Measurements from ENCODE around the gene CBX4.

DNA sequence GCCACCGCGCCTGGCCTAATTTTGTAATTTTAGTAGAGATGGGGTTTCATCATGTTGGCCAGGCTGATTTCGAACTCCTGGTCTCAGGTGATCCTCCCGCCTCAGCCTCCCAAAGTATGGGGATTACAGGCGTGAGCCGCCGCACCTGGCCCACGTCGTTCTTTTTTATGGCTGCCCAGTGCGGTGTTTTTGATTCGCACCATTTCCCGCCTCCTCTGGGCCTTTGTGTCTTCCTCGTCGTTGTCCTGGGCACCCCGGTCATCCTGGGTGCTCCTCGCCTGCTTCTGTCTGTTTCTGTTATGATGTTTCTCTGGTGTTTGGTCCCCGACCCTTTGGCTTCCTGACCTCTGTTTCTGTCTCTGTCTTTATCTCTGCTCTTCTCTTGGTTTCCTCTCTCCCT is 15.0 kb downstream of the CBX4 start:
- TF ChIP-seq POLR2AphosphoS5 (IDR thresholded peaks at IDR 0.05; ENCODE audit: low read depth) (no peak), EZH2 (IDR thresholded peaks at IDR 0.05; ENCODE audit: low read depth, unreplicated experiment) (no peak), EZH2phosphoT487 (IDR thresholded peaks at IDR 0.05; ENCODE audit: unreplicated experiment) (no peak), JUNB (IDR thresholded peaks at IDR 0.05; ENCODE audit: unreplicated experiment) (no peak), NANOG (IDR thresholded peaks at IDR 0.05; ENCODE audit: borderline replicate concordance) (no peak), ZNF331 (CRISPR knock-in tag; IDR thresholded peaks at IDR 0.05; ENCODE audit: low read depth) (no peak), CREB1 (CRISPR knock-in tag; IDR thresholded peaks at IDR 0.05; ENCODE audit: low read depth) (no peak)
- TF ChIP-seq, protein P1, sequence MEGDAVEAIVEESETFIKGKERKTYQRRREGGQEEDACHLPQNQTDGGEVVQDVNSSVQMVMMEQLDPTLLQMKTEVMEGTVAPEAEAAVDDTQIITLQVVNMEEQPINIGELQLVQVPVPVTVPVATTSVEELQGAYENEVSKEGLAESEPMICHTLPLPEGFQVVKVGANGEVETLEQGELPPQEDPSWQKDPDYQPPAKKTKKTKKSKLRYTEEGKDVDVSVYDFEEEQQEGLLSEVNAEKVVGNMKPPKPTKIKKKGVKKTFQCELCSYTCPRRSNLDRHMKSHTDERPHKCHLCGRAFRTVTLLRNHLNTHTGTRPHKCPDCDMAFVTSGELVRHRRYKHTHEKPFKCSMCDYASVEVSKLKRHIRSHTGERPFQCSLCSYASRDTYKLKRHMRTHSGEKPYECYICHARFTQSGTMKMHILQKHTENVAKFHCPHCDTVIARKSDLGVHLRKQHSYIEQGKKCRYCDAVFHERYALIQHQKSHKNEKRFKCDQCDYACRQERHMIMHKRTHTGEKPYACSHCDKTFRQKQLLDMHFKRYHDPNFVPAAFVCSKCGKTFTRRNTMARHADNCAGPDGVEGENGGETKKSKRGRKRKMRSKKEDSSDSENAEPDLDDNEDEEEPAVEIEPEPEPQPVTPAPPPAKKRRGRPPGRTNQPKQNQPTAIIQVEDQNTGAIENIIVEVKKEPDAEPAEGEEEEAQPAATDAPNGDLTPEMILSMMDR (conservative IDR thresholded peaks at IDR 0.05; ENCODE audit: low read depth in 2 of 2), result no peak
- TF ChIP-seq, protein P2, sequence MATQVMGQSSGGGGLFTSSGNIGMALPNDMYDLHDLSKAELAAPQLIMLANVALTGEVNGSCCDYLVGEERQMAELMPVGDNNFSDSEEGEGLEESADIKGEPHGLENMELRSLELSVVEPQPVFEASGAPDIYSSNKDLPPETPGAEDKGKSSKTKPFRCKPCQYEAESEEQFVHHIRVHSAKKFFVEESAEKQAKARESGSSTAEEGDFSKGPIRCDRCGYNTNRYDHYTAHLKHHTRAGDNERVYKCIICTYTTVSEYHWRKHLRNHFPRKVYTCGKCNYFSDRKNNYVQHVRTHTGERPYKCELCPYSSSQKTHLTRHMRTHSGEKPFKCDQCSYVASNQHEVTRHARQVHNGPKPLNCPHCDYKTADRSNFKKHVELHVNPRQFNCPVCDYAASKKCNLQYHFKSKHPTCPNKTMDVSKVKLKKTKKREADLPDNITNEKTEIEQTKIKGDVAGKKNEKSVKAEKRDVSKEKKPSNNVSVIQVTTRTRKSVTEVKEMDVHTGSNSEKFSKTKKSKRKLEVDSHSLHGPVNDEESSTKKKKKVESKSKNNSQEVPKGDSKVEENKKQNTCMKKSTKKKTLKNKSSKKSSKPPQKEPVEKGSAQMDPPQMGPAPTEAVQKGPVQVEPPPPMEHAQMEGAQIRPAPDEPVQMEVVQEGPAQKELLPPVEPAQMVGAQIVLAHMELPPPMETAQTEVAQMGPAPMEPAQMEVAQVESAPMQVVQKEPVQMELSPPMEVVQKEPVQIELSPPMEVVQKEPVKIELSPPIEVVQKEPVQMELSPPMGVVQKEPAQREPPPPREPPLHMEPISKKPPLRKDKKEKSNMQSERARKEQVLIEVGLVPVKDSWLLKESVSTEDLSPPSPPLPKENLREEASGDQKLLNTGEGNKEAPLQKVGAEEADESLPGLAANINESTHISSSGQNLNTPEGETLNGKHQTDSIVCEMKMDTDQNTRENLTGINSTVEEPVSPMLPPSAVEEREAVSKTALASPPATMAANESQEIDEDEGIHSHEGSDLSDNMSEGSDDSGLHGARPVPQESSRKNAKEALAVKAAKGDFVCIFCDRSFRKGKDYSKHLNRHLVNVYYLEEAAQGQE (IDR thresholded peaks at IDR 0.05; ENCODE audit: unreplicated experiment), result no peak
- TF ChIP-seq, protein P3, sequence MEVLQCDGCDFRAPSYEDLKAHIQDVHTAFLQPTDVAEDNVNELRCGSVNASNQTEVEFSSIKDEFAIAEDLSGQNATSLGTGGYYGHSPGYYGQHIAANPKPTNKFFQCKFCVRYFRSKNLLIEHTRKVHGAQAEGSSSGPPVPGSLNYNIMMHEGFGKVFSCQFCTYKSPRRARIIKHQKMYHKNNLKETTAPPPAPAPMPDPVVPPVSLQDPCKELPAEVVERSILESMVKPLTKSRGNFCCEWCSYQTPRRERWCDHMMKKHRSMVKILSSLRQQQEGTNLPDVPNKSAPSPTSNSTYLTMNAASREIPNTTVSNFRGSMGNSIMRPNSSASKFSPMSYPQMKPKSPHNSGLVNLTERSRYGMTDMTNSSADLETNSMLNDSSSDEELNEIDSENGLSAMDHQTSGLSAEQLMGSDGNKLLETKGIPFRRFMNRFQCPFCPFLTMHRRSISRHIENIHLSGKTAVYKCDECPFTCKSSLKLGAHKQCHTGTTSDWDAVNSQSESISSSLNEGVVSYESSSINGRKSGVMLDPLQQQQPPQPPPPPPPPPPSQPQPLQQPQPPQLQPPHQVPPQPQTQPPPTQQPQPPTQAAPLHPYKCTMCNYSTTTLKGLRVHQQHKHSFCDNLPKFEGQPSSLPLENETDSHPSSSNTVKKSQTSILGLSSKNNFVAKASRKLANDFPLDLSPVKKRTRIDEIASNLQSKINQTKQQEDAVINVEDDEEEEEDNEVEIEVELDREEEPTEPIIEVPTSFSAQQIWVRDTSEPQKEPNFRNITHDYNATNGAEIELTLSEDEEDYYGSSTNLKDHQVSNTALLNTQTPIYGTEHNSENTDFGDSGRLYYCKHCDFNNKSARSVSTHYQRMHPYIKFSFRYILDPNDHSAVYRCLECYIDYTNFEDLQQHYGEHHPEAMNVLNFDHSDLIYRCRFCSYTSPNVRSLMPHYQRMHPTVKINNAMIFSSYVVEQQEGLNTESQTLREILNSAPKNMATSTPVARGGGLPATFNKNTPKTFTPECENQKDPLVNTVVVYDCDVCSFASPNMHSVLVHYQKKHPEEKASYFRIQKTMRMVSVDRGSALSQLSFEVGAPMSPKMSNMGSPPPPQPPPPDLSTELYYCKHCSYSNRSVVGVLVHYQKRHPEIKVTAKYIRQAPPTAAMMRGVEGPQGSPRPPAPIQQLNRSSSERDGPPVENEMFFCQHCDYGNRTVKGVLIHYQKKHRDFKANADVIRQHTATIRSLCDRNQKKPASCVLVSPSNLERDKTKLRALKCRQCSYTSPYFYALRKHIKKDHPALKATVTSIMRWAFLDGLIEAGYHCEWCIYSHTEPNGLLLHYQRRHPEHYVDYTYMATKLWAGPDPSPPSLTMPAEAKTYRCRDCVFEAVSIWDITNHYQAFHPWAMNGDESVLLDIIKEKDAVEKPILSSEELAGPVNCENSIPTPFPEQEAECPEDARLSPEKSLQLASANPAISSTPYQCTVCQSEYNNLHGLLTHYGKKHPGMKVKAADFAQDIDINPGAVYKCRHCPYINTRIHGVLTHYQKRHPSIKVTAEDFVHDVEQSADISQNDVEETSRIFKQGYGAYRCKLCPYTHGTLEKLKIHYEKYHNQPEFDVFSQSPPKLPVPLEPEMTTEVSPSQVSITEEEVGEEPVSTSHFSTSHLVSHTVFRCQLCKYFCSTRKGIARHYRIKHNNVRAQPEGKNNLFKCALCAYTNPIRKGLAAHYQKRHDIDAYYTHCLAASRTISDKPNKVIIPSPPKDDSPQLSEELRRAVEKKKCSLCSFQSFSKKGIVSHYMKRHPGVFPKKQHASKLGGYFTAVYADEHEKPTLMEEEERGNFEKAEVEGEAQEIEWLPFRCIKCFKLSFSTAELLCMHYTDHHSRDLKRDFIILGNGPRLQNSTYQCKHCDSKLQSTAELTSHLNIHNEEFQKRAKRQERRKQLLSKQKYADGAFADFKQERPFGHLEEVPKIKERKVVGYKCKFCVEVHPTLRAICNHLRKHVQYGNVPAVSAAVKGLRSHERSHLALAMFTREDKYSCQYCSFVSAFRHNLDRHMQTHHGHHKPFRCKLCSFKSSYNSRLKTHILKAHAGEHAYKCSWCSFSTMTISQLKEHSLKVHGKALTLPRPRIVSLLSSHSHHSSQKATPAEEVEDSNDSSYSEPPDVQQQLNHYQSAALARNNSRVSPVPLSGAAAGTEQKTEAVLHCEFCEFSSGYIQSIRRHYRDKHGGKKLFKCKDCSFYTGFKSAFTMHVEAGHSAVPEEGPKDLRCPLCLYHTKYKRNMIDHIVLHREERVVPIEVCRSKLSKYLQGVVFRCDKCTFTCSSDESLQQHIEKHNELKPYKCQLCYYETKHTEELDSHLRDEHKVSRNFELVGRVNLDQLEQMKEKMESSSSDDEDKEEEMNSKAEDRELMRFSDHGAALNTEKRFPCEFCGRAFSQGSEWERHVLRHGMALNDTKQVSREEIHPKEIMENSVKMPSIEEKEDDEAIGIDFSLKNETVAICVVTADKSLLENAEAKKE (CRISPR knock-in tag; IDR thresholded peaks at IDR 0.05), result no peak

Data from GM23338 (cell line).